Measurements from ENCODE around the gene MFSD11. TPM values are rescaled to one million over a fixed set of nuclear protein-coding genes. Genes with fewer than 3 reads are reported as not detected.

MFSD11 gene
- total RNA-seq, 1 donor from 2014 or later = 39.7 TPM

- TF ChIP-seq CTCF (IDR thresholded peaks at IDR 0.05; ENCODE audit: unreplicated experiment) = no peak
- H3K4me3 Mint-ChIP-seq = peak overlapping the region; percentile 50
- H3K27ac Mint-ChIP-seq = peak overlapping the region; percentile 80
- no peaks in the 10 kb centered on the region for H3K36me3 Mint-ChIP-seq
- no peak for DNase-seq (ENCODE audit: low spot score in 2 of 2, unreplicated experiment in 2 of 2)
- H3K9me3 Mint-ChIP-seq = no peaks in the 10 kb centered on the region
- H3K27me3 Mint-ChIP-seq (ENCODE audit: low read depth) = no peaks in the 10 kb centered on the region
- H3K4me1 Mint-ChIP-seq = peaks cover 39% of the 10 kb centered on the region
Observed at GRCh38 chr17:76700617-76701470, 37.1 kb upstream of the MFSD11 start.

GRCh38 chr17:76701471-76701967, 36.4 kb upstream of the MFSD11 start:
- no peak for DNase-seq (ENCODE audit: low spot score in 2 of 2, unreplicated experiment in 2 of 2)
- H3K36me3 Mint-ChIP-seq = no peaks in the 10 kb centered on the region
- H3K27me3 Mint-ChIP-seq (ENCODE audit: low read depth) = no peaks in the 10 kb centered on the region
- H3K4me3 Mint-ChIP-seq = peak overlapping the region; percentile 50
- H3K9me3 Mint-ChIP-seq = no peaks in the 10 kb centered on the region
- H3K4me1 Mint-ChIP-seq = peaks cover 39% of the 10 kb centered on the region
- no peak for TF ChIP-seq CTCF (IDR thresholded peaks at IDR 0.05; ENCODE audit: unreplicated experiment)
- peak overlapping the region; percentile 80 for H3K27ac Mint-ChIP-seq

- H3K9me3 Mint-ChIP-seq = no peaks in the 10 kb centered on the region
- no peak for DNase-seq (ENCODE audit: low spot score in 2 of 2, unreplicated experiment in 2 of 2)
- no peak overlapping the region for H3K4me3 Mint-ChIP-seq
- no peaks in the 10 kb centered on the region for H3K36me3 Mint-ChIP-seq
- H3K27me3 Mint-ChIP-seq (ENCODE audit: low read depth) = no peaks in the 10 kb centered on the region
- no peak for TF ChIP-seq CTCF (IDR thresholded peaks at IDR 0.05; ENCODE audit: unreplicated experiment)
- H3K4me1 Mint-ChIP-seq = peaks cover 38% of the 10 kb centered on the region
- peak overlapping the region; percentile 80 for H3K27ac Mint-ChIP-seq
Observed at GRCh38 chr17:76702076-76702475, 35.8 kb upstream of the MFSD11 start.

- H3K9me3 Mint-ChIP-seq = no peaks in the 10 kb centered on the region
- DNase-seq (ENCODE audit: low spot score in 2 of 2, unreplicated experiment in 2 of 2) = no peak
- H3K4me3 Mint-ChIP-seq = no peak overlapping the region
- H3K4me1 Mint-ChIP-seq = peaks cover 33% of the 10 kb centered on the region
- H3K27ac Mint-ChIP-seq = no peak overlapping the region
- H3K27me3 Mint-ChIP-seq (ENCODE audit: low read depth) = no peaks in the 10 kb centered on the region
- no peaks in the 10 kb centered on the region for H3K36me3 Mint-ChIP-seq
- TF ChIP-seq CTCF (IDR thresholded peaks at IDR 0.05; ENCODE audit: unreplicated experiment) = no peak
Observed at GRCh38 chr17:76702941-76703637, 34.8 kb upstream of the MFSD11 start.

GRCh38 chr17:76704805-76705204, 33.1 kb upstream of the MFSD11 start:
- Mint-ChIP-seq H3K4me1 (peaks cover 50% of the 10 kb centered on the region), H3K36me3 (no peaks in the 10 kb centered on the region), H3K9me3 (no peaks in the 10 kb centered on the region), H3K27me3 (ENCODE audit: low read depth) (no peaks in the 10 kb centered on the region), H3K27ac (peak overlapping the region; percentile 59), H3K4me3 (no peak overlapping the region)
- no peak for TF ChIP-seq CTCF (IDR thresholded peaks at IDR 0.05; ENCODE audit: unreplicated experiment)
- DNase-seq (ENCODE audit: low spot score in 2 of 2, unreplicated experiment in 2 of 2) = no peak

All from mesothelial cell of epicardium (in vitro differentiated cells).